ENCODE results near the gene ADRB1. TPM values are rescaled to one million over a fixed set of nuclear protein-coding genes. Genes with fewer than 3 reads are reported as not detected.

Gene ADRB1
- total RNA-seq, 3 donors from 2014 or later = 0.66 to 2.4 (median 1.3) TPM

- intact Hi-C loops (cut with DNase I; ENCODE audit: low total_unique reads) = no loop called here
- Histone ChIP-seq H3K27me3 (peaks cover 0 to 44% of the 10 kb centered on the region in 2 donors), H3K27ac (no peak overlapping the region), H3K36me3 (no peaks in the 10 kb centered on the region), H3K9me3 (no peaks in the 10 kb centered on the region), H3K4me3 (peak overlapping the region; percentile 37 to 70 (median 37)), H3K4me1 (no peaks in the 10 kb centered on the region)
- TF ChIP-seq POLR2AphosphoS5 (IDR thresholded peaks at IDR 0.05) (no peak), CTCF (IDR thresholded peaks at IDR 0.05) (no peak), POLR2A (IDR thresholded peaks at IDR 0.05) (no peak)
- DNase-seq (ENCODE audit: low spot score in 2 of 2) = no peak
Measured at GRCh38 chr10:114045136-114046086, 1.7 kb downstream of the ADRB1 start.

GRCh38 chr10:114046087-114046458, 2.4 kb downstream of the ADRB1 start:
- Histone ChIP-seq H3K9me3 (no peaks in the 10 kb centered on the region), H3K4me1 (no peaks in the 10 kb centered on the region), H3K27ac (no peak overlapping the region), H3K36me3 (no peaks in the 10 kb centered on the region), H3K27me3 (peaks cover 0 to 44% of the 10 kb centered on the region in 2 donors), H3K4me3 (peak overlapping the region in 1 of 3 donors; percentile 37)
- intact Hi-C loops (cut with DNase I; ENCODE audit: low total_unique reads) = no loop called here
- no peak for TF ChIP-seq POLR2A (IDR thresholded peaks at IDR 0.05)
- no peak for TF ChIP-seq POLR2AphosphoS5 (IDR thresholded peaks at IDR 0.05)
- TF ChIP-seq CTCF (IDR thresholded peaks at IDR 0.05) = no peak
- no peak for DNase-seq (ENCODE audit: low spot score in 2 of 2)

GRCh38 chr10:114048472-114048871, 4.8 kb downstream of the ADRB1 start:
- Histone ChIP-seq H3K27ac (no peak overlapping the region), H3K4me3 (no peak overlapping the region), H3K27me3 (peaks cover 0 to 26% of the 10 kb centered on the region in 2 donors), H3K9me3 (no peaks in the 10 kb centered on the region), H3K4me1 (no peaks in the 10 kb centered on the region), H3K36me3 (no peaks in the 10 kb centered on the region)
- no peak for DNase-seq (ENCODE audit: low spot score in 2 of 2)
- intact Hi-C loops (cut with DNase I; ENCODE audit: low total_unique reads) = no loop called here
- TF ChIP-seq POLR2AphosphoS5 (IDR thresholded peaks at IDR 0.05) (no peak), CTCF (IDR thresholded peaks at IDR 0.05) (no peak), POLR2A (IDR thresholded peaks at IDR 0.05) (no peak)

GRCh38 chr10:114051714-114052113, 8.0 kb downstream of the ADRB1 start:
- Histone ChIP-seq H3K36me3 (no peaks in the 10 kb centered on the region), H3K4me1 (no peaks in the 10 kb centered on the region), H3K27me3 (peaks cover 0 to 2% of the 10 kb centered on the region in 2 donors), H3K27ac (no peak overlapping the region), H3K9me3 (no peaks in the 10 kb centered on the region), H3K4me3 (no peak overlapping the region)
- TF ChIP-seq POLR2A (IDR thresholded peaks at IDR 0.05) (no peak), POLR2AphosphoS5 (IDR thresholded peaks at IDR 0.05) (no peak), CTCF (IDR thresholded peaks at IDR 0.05) (no peak)
- intact Hi-C loops (cut with DNase I; ENCODE audit: low total_unique reads) = no loop called here
- no peak for DNase-seq (ENCODE audit: low spot score in 2 of 2)

GRCh38 chr10:114052255-114052654, 8.6 kb downstream of the ADRB1 start:
- no peak for TF ChIP-seq POLR2AphosphoS5 (IDR thresholded peaks at IDR 0.05)
- no peak for TF ChIP-seq CTCF (IDR thresholded peaks at IDR 0.05)
- Histone ChIP-seq H3K27me3 (no peaks in the 10 kb centered on the region), H3K4me1 (no peaks in the 10 kb centered on the region), H3K36me3 (no peaks in the 10 kb centered on the region), H3K9me3 (no peaks in the 10 kb centered on the region), H3K27ac (no peak overlapping the region), H3K4me3 (no peak overlapping the region)
- intact Hi-C loops (cut with DNase I; ENCODE audit: low total_unique reads) = no loop called here
- DNase-seq (ENCODE audit: low spot score in 2 of 2) = no peak

Data from breast epithelium (tissue), 4 donors.